IMR-90 (cell line): ENCODE results near the gene TRPC3. TPM values are rescaled to one million over a fixed set of nuclear protein-coding genes. Genes with fewer than 3 reads are reported as not detected.

ENCODE experiments used
- ATAC-seq: fragments of 200-7000 bp; cut with Tn5 transposase; 2 replicates; pipeline ENCODE4 v1.9.1; 2020; ENCODE audit warnings: low read depth, mild to moderate bottlenecking, moderate library complexity
- BruUV-seq: library from RNA; stranded (reverse); fragments of 400-500 nt; replicated peaks from 2 replicates; lab custom pipeline; 2021; lab: Mats Ljungman, UMichigan
- CTCF ChIA-PET: fragments of 300-600 bp; formaldehyde crosslinking; extraction: SDS; loops from one replicate; lab custom pipeline; 2021; ENCODE audit warnings: antibody characterized with exemption; lab: Yijun Ruan, JAX
- POLR2A ChIA-PET: fragments of 300-600 bp; sonication (Branson Sonifier 250); formaldehyde crosslinking; loops from one replicate; lab custom pipeline; 2022; ENCODE audit warnings: antibody characterized with exemption; ENCODE audit not compliant: unreplicated experiment; lab: Charles Lee
- DNase-seq: peaks from one replicate; pipeline ENCODE4 v3.0.0; 2013
- H2AFZ ChIP-seq: replicated peaks from 2 replicates; pipeline ENCODE3; 2013; ENCODE audit warnings: low read length, mild to moderate bottlenecking; ENCODE audit not compliant: poor library complexity
- H2AK5ac ChIP-seq: 2 replicates; pipeline ENCODE4 v1.6.1; 2013; ENCODE audit warnings: low read depth, low read length, inconsistent platforms
- H2AK9ac ChIP-seq: replicated peaks from 2 replicates; pipeline ENCODE3; 2013; ENCODE audit warnings: mild to moderate bottlenecking, low read depth, low read length, moderate library complexity; ENCODE audit not compliant: poor library complexity
- H2BK120ac ChIP-seq: 2 replicates; pipeline ENCODE4 v1.6.1; 2013; ENCODE audit warnings: low read depth, low read length, inconsistent platforms
- H2BK15ac ChIP-seq: 3 replicates; pipeline ENCODE4 v1.6.1; 2013; ENCODE audit warnings: low read depth, low read length, inconsistent platforms
- H2BK20ac ChIP-seq: 2 replicates; pipeline ENCODE4 v1.6.1; 2013; ENCODE audit warnings: low read depth, mild to moderate bottlenecking, inconsistent platforms, low read length, moderate library complexity
- H2BK5ac ChIP-seq: 2 replicates; pipeline ENCODE4 v1.6.1; 2013; ENCODE audit warnings: mild to moderate bottlenecking, low read depth, low read length, inconsistent platforms; ENCODE audit not compliant: poor library complexity, severe bottlenecking
- H3K14ac ChIP-seq: replicated peaks from 2 replicates; pipeline ENCODE4 v1.6.1; 2013; ENCODE audit warnings: low read depth, low read length, inconsistent platforms
- H3K18ac ChIP-seq: 2 replicates; pipeline ENCODE4 v1.6.1; 2013; ENCODE audit warnings: low read depth, low read length, control low read depth
- H3K23ac ChIP-seq: 2 replicates; pipeline ENCODE4 v1.6.1; 2013; ENCODE audit warnings: low read depth, low read length, inconsistent platforms
- H3K27ac ChIP-seq: 2 replicates; pipeline ENCODE4 v1.5.1; 2013; ENCODE audit warnings: mild to moderate bottlenecking, control low read depth, low read length; ENCODE audit not compliant: insufficient read depth
- H3K27me3 ChIP-seq: 2 replicates; pipeline ENCODE4 v1.6.1; 2013; ENCODE audit warnings: low read length; ENCODE audit not compliant: control insufficient read depth, insufficient read depth
- H3K36me3 ChIP-seq: 2 replicates; pipeline ENCODE4 v1.6.1; 2013; ENCODE audit warnings: low read length, mixed read lengths; ENCODE audit not compliant: control insufficient read depth, insufficient read depth
- H3K4ac ChIP-seq: 2 replicates; pipeline ENCODE4 v1.6.1; 2013; ENCODE audit warnings: low read depth, low read length, inconsistent platforms
- H3K4me1 ChIP-seq: 2 replicates; pipeline ENCODE4 v1.6.1; 2013; ENCODE audit warnings: low read length, mixed read lengths; ENCODE audit not compliant: control insufficient read depth, insufficient read depth
- H3K4me2 ChIP-seq: 2 replicates; pipeline ENCODE4 v1.6.1; 2013; ENCODE audit warnings: low read depth, mild to moderate bottlenecking, control low read depth, low read length, moderate library complexity
- H3K4me3 ChIP-seq: 2 replicates; pipeline ENCODE4 v1.5.1; 2013; ENCODE audit warnings: low read depth, mild to moderate bottlenecking, control low read depth, low read length, moderate library complexity; ENCODE audit not compliant: insufficient read depth
- H3K56ac ChIP-seq: 2 replicates; pipeline ENCODE4 v1.6.1; 2013; ENCODE audit warnings: low read length, inconsistent platforms; ENCODE audit not compliant: insufficient read depth; ENCODE audit errors: extremely low read depth
- H3K79me1 ChIP-seq, 2 experiments: 2 replicates each; pipeline ENCODE4 v1.6.1; 2013; ENCODE audit warnings: low read length in 2 of 2, inconsistent platforms in 1 of 2, low read depth in 1 of 2
- H3K9ac ChIP-seq: 2 replicates; pipeline ENCODE4 v1.6.1; 2013; ENCODE audit warnings: low read depth, low read length, control low read depth
- H3K9me1 ChIP-seq: 2 replicates; pipeline ENCODE4 v1.6.1; 2013; ENCODE audit warnings: low read length, inconsistent platforms; ENCODE audit not compliant: insufficient read depth
- H3K9me3 ChIP-seq: 2 replicates; pipeline ENCODE4 v1.6.1; 2013; ENCODE audit warnings: low read length; ENCODE audit not compliant: control insufficient read depth, insufficient read depth
- H4K20me1 ChIP-seq: 2 replicates; pipeline ENCODE4 v1.6.1; 2013; ENCODE audit warnings: low read length, inconsistent platforms; ENCODE audit not compliant: insufficient read depth
- H4K5ac ChIP-seq: 2 replicates; pipeline ENCODE4 v1.6.1; 2013; ENCODE audit warnings: mild to moderate bottlenecking, low read depth, low read length, control low read depth
- H4K8ac ChIP-seq, 2 experiments: 2 replicates each; pipeline ENCODE4 v1.6.1; 2013; ENCODE audit warnings: low read depth in 2 of 2, low read length in 2 of 2, control low read depth in 1 of 2, inconsistent platforms in 1 of 2
- H4K91ac ChIP-seq: 2 replicates; pipeline ENCODE4 v1.6.1; 2013; ENCODE audit warnings: low read depth, low read length, inconsistent platforms; ENCODE audit not compliant: insufficient read depth
- BHLHE40 ChIP-seq: fragments of 150-350 bp; IDR thresholded peaks from 2 replicates; pipeline ENCODE4 v1.6.1; 2016; ENCODE audit warnings: mild to moderate bottlenecking, low read depth, low read length
- POLR2A ChIP-seq: IDR thresholded peaks from 2 replicates; pipeline ENCODE4 v1.6.1; 2012; ENCODE audit warnings: mild to moderate bottlenecking, low read depth, low read length
- RAD21 ChIP-seq: IDR thresholded peaks from 2 replicates; pipeline ENCODE4 v1.6.1; 2012; ENCODE audit warnings: low read length, improper control_type of control experiment
- SMC3 ChIP-seq: fragments of 150-350 bp; IDR thresholded peaks from 2 replicates; pipeline ENCODE4 v1.6.1; 2016; ENCODE audit warnings: low read depth, mild to moderate bottlenecking, antibody characterized with exemption, low read length, moderate library complexity
- WGBS, 2 experiments: methylation state at CpG; one replicate each; pipeline versions ENCODE4 v1.1.5 to v1.1.7; 2013; ENCODE audit warnings: missing lambda C conversion rate in 2 of 2; ENCODE audit not compliant: insufficient read length in 1 of 2; ENCODE audit errors: extremely low coverage in 2 of 2; 5-methylcytosine and 5-hydroxymethylcytosine counted together
- dilution Hi-C: fragments of 300-500 bp; cut with HindIII; formaldehyde crosslinking; loops from one replicate; pipeline ENCODE4 v1.14.3; 2018; ENCODE audit warnings: low sequenced_read_pairs; ENCODE audit not compliant: unreplicated experiment
- in situ Hi-C: fragments of 300-500 bp; cut with MboI; formaldehyde crosslinking; loops from 3 replicates; pipeline ENCODE4 v1.14.3; 2019; ENCODE audit warnings: low sequenced_read_pairs, inconsistent platforms, mixed read lengths
- intact Hi-C: fragments of 100-400 bp; cut with micrococcal nuclease; formaldehyde crosslinking; loops from 2 replicates; pipeline ENCODE4 v1.10.0; 2022
- polyA plus RNA-seq, 3 experiments: library from polyadenylated mRNA; depleted of rRNA; stranded (reverse); fragments of >200 nt; gene quantifications; 2 replicates each; pipeline ENCODE4 v1.2.3, GENCODE V29; 2012; ENCODE audit warnings: low replicate concordance in 1 of 3
- total RNA-seq: library from RNA; depleted of rRNA; stranded (reverse); fragments of >200 nt; gene quantifications from 2 replicates; pipeline ENCODE4 v1.2.3, GENCODE V29; 2012

Gene TRPC3
- total and polyA plus RNA-seq, 2 of the 4 experiments (the other 2 are of a cell fraction), result 1.1 to 2.7 TPM

- no peak overlapping the region for H2AFZ ChIP-seq
- H3K36me3 ChIP-seq, result no peaks in the 10 kb centered on the region
- H3K56ac ChIP-seq, result no peak overlapping the region
- DNase-seq, result no peak
- no peak overlapping the region for H4K91ac ChIP-seq
- ChIA-PET CTCF (interaction anchor here (0.5 to 0.6 kb wide), 2 partner anchors 193 to 333 kb away, joined by 3 read pairs; no protein-coding TSS in a partner anchor), POLR2A (no interaction called here)
- H3K4me3 ChIP-seq, result no peak overlapping the region
- ATAC-seq, result no peak
- TF ChIP-seq POLR2A (no peak), RAD21 (no peak), SMC3 (no peak), BHLHE40 (no peak)
- no peak overlapping the region for H2AK5ac ChIP-seq
- H2BK20ac ChIP-seq, result no peak overlapping the region
- no peak overlapping the region for H3K4ac ChIP-seq
- H2BK5ac ChIP-seq, result no peak overlapping the region
- H3K79me1 ChIP-seq, result no peaks in the 10 kb centered on the region
- intact Hi-C loops, result no loop called here
- H3K18ac ChIP-seq, result no peak overlapping the region
- no peaks in the 10 kb centered on the region for H3K9me3 ChIP-seq
- no peaks in the 10 kb centered on the region for H4K20me1 ChIP-seq
- no peak overlapping the region for H4K5ac ChIP-seq
- H2BK15ac ChIP-seq, result no peak overlapping the region
- H3K27ac ChIP-seq, result no peak overlapping the region
- dilution Hi-C loops, result no loop called here
- H3K9ac ChIP-seq, result no peak overlapping the region
- WGBS, 2 experiments, result no CpG with 5 or more reads among the region's 6 CpGs
- H3K14ac ChIP-seq, result no peak overlapping the region
- no peak overlapping the region for H3K4me2 ChIP-seq
- H2BK120ac ChIP-seq, result no peak overlapping the region
- no peak overlapping the region for H3K23ac ChIP-seq
- H3K27me3 ChIP-seq, result no peaks in the 10 kb centered on the region; the same call in 1 of the 2 replicates
- H3K4me1 ChIP-seq, result peaks cover 2% of the 10 kb centered on the region; the same call in 1 of the 2 replicates
- BruUV-seq, result no TSS peak
- no peak overlapping the region for H4K8ac ChIP-seq
- in situ Hi-C loops, result no loop called here
- no peaks in the 10 kb centered on the region for H3K9me1 ChIP-seq
- no peak overlapping the region for H2AK9ac ChIP-seq
These were observed 38.6 kb upstream of the TRPC3 start for GRCh38 chr4:121990489-121990888.
